OCI-LY7 (cell line): Measurements from ENCODE around the gene MAP7D1. TPM values are rescaled to one million over a fixed set of nuclear protein-coding genes. Genes with fewer than 3 reads are reported as not detected.

Experiments used
- BruUV-seq: library from RNA; stranded (reverse); fragments of 400-500 nt; replicated peaks from 2 replicates; lab custom pipeline; 2021; lab: Mats Ljungman, UMichigan
- CTCF ChIA-PET: fragments of 300-600 bp; sonication (Branson Sonifier 250); formaldehyde crosslinking; loops from one replicate; lab custom pipeline; 2022; ENCODE audit warnings: antibody characterized with exemption; ENCODE audit not compliant: unreplicated experiment; lab: Charles Lee
- POLR2A ChIA-PET: fragments of 300-600 bp; sonication (Branson Sonifier 250); formaldehyde crosslinking; loops from one replicate; lab custom pipeline; 2022; ENCODE audit warnings: antibody characterized with exemption; lab: Charles Lee
- DNase-seq: peaks from one replicate; pipeline ENCODE4 v3.0.0-alpha.2; 2015; ENCODE audit warnings: low spot score
- H2AFZ ChIP-seq: fragments of 200-600 bp; sonication (generic), shearing (Covaris generic); 2 replicates; pipeline ENCODE4 v1.6.1; 2014; ENCODE audit warnings: mild to moderate bottlenecking, antibody characterized with exemption, low read length, moderate library complexity
- H3K27ac ChIP-seq: fragments of 200-600 bp; sonication (generic); 2 replicates; pipeline ENCODE4 v1.5.1; 2014; ENCODE audit warnings: mixed run types, low read depth, mild to moderate bottlenecking, moderate library complexity, low read length, inconsistent platforms; ENCODE audit not compliant: poor library complexity, severe bottlenecking
- H3K36me3 ChIP-seq: fragments of 200-600 bp; sonication (generic); 2 replicates; pipeline ENCODE4 v1.6.1; 2014; ENCODE audit warnings: mild to moderate bottlenecking, antibody characterized with exemption, low read length, moderate library complexity, mixed read lengths; ENCODE audit not compliant: insufficient read depth
- H3K4me1 ChIP-seq: fragments of 200-600 bp; sonication (generic); 2 replicates; pipeline ENCODE4 v1.5.1; 2014; ENCODE audit warnings: mild to moderate bottlenecking, low read length; ENCODE audit not compliant: insufficient read depth, poor library complexity, severe bottlenecking
- H3K4me2 ChIP-seq: fragments of 200-600 bp; sonication (generic); 2 replicates; pipeline ENCODE4 v1.6.1; 2014; ENCODE audit warnings: mild to moderate bottlenecking, low read length
- H3K4me3 ChIP-seq: fragments of 200-600 bp; sonication (generic); 2 replicates; pipeline ENCODE4 v1.5.1; 2014; ENCODE audit warnings: mild to moderate bottlenecking, low read depth, low read length; ENCODE audit not compliant: poor library complexity, severe bottlenecking
- H3K79me2 ChIP-seq: fragments of 200-600 bp; sonication (generic); 2 replicates; pipeline ENCODE4 v1.6.1; 2016; ENCODE audit warnings: low read depth, mild to moderate bottlenecking, low read length, moderate library complexity, mixed read lengths; ENCODE audit not compliant: insufficient read depth
- H3K9me2 ChIP-seq: fragments of 200-600 bp; sonication (generic); 2 replicates; pipeline ENCODE4 v1.6.1; 2016; ENCODE audit warnings: mild to moderate bottlenecking, low read length, mixed read lengths; ENCODE audit not compliant: insufficient read depth
- H3K9me3 ChIP-seq: fragments of 200-600 bp; sonication (generic); 2 replicates; pipeline ENCODE4 v1.6.1; 2014; ENCODE audit warnings: mild to moderate bottlenecking, mixed run types, low read length, mixed read lengths
- H4K20me1 ChIP-seq: fragments of 200-600 bp; sonication (generic); 2 replicates; pipeline ENCODE4 v1.6.1; 2014; ENCODE audit warnings: mild to moderate bottlenecking, antibody characterized with exemption, low read length, moderate library complexity, mixed read lengths; ENCODE audit not compliant: insufficient read depth
- EZH2phosphoT487 ChIP-seq: fragments of 200-600 bp; sonication (generic); IDR thresholded peaks from 2 replicates; pipeline ENCODE4 v1.6.1; 2018; ENCODE audit warnings: low read depth, borderline replicate concordance, mild to moderate bottlenecking, mixed run types, antibody characterized with exemption, low read length, moderate library complexity, mixed read lengths
- intact Hi-C: fragments of 100-400 bp; cut with micrococcal nuclease; formaldehyde crosslinking; loops from one replicate; pipeline ENCODE4 v1.10.0; 2022; ENCODE audit not compliant: unreplicated experiment
- total RNA-seq, 2 experiments: library from RNA; depleted of rRNA in 1 of 2; stranded (reverse); fragments of >200 nt in 1 of 2; shearing (Covaris generic) in 1 of 2; gene quantifications; 2 replicates each; pipeline ENCODE4 v1.2.3, GENCODE V29; 2014 to 2022
- TF ChIP-seq, protein P1 (sequence below): fragments of 200-600 bp; sonication (generic); conservative IDR thresholded peaks from 2 replicates; pipeline ENCODE4 v1.5.1; 2014; ENCODE audit warnings: mild to moderate bottlenecking, antibody characterized with exemption, low read length, moderate library complexity, mixed read lengths

Gene MAP7D1
- total RNA-seq, 2 experiments from 2014 or later = 61.2 to 101 TPM

- ChIA-PET POLR2A (interaction anchor here (0.6 kb wide), 1 partner anchor 57 kb away, joined by 4 read pairs; no protein-coding TSS in a partner anchor), CTCF (interaction anchor here (0.6 to 1.6 kb wide), 5 partner anchors 23 to 164 kb away, joined by 3 to 4 read pairs (median 3); no protein-coding TSS in a partner anchor)
- H4K20me1 ChIP-seq = no peaks in the 10 kb centered on the region
- BruUV-seq = no TSS peak
- H3K9me3 ChIP-seq = no peaks in the 10 kb centered on the region
- no peaks in the 10 kb centered on the region for H3K79me2 ChIP-seq
- no peak overlapping the region for H3K4me3 ChIP-seq
- intact Hi-C loops = loop anchor here (1.0 kb wide), 1 partner anchor 35 kb away; no protein-coding TSS in a partner anchor
- no peak overlapping the region for H3K4me2 ChIP-seq
- TF ChIP-seq, protein P1, sequence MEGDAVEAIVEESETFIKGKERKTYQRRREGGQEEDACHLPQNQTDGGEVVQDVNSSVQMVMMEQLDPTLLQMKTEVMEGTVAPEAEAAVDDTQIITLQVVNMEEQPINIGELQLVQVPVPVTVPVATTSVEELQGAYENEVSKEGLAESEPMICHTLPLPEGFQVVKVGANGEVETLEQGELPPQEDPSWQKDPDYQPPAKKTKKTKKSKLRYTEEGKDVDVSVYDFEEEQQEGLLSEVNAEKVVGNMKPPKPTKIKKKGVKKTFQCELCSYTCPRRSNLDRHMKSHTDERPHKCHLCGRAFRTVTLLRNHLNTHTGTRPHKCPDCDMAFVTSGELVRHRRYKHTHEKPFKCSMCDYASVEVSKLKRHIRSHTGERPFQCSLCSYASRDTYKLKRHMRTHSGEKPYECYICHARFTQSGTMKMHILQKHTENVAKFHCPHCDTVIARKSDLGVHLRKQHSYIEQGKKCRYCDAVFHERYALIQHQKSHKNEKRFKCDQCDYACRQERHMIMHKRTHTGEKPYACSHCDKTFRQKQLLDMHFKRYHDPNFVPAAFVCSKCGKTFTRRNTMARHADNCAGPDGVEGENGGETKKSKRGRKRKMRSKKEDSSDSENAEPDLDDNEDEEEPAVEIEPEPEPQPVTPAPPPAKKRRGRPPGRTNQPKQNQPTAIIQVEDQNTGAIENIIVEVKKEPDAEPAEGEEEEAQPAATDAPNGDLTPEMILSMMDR = peak; percentile 84
- no peak for TF ChIP-seq EZH2phosphoT487
- H3K27ac ChIP-seq = no peak overlapping the region
- H3K36me3 ChIP-seq = peaks cover 38% of the 10 kb centered on the region
- DNase-seq = peak; percentile 60
- H2AFZ ChIP-seq = no peak overlapping the region
- H3K9me2 ChIP-seq = no peaks in the 10 kb centered on the region
- H3K4me1 ChIP-seq = no peaks in the 10 kb centered on the region
Observed at GRCh38 chr1:36134505-36135329, 21.2 kb upstream of the MAP7D1 start.

DNA sequence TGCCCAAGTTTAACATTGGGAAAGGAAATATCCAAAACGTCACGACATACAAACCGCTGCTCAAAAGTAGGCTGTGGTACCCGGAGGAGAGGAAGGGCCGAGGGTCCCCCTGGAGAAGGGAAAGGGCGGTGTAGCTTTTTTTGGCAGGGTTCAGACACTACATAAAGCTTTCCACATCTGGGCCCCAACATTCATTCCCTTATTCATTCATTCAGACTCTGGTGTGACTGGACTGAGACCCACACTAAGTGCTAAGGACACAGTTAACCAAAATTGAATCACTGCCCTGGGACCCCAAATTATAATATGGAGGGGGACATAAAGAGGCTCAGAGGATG, 20.7 kb upstream of the MAP7D1 start:
- intact Hi-C loops = no loop called here
- no peaks in the 10 kb centered on the region for H3K9me2 ChIP-seq
- ChIA-PET POLR2A (no interaction called here), CTCF (interaction anchor here (1.0 to 1.6 kb wide), 4 partner anchors 24 to 53 kb away, joined by 3 to 4 read pairs (median 3); no protein-coding TSS in a partner anchor)
- H3K4me1 ChIP-seq = no peaks in the 10 kb centered on the region
- TF ChIP-seq, protein P1 = no peak
- no peak for TF ChIP-seq EZH2phosphoT487
- no peak overlapping the region for H3K27ac ChIP-seq
- no TSS peak for BruUV-seq
- no peak overlapping the region for H3K4me3 ChIP-seq
- H3K9me3 ChIP-seq = no peaks in the 10 kb centered on the region
- no peaks in the 10 kb centered on the region for H3K79me2 ChIP-seq
- DNase-seq = no peak
- peaks cover 44% of the 10 kb centered on the region for H3K36me3 ChIP-seq
- H3K4me2 ChIP-seq = no peak overlapping the region
- no peak overlapping the region for H2AFZ ChIP-seq
- no peaks in the 10 kb centered on the region for H4K20me1 ChIP-seq

- no peak overlapping the region for H2AFZ ChIP-seq
- H3K4me1 ChIP-seq = no peaks in the 10 kb centered on the region
- H3K79me2 ChIP-seq = no peaks in the 10 kb centered on the region
- TF ChIP-seq, protein P1 = no peak
- TF ChIP-seq EZH2phosphoT487 = no peak
- ChIA-PET CTCF (interaction anchor here (1.0 to 1.6 kb wide), 4 partner anchors 25 to 52 kb away, joined by 3 to 4 read pairs (median 3); no protein-coding TSS in a partner anchor), POLR2A (no interaction called here)
- peaks cover 47% of the 10 kb centered on the region for H3K36me3 ChIP-seq
- H3K9me2 ChIP-seq = no peaks in the 10 kb centered on the region
- no peaks in the 10 kb centered on the region for H3K9me3 ChIP-seq
- H3K4me2 ChIP-seq = no peak overlapping the region
- H4K20me1 ChIP-seq = no peaks in the 10 kb centered on the region
- no TSS peak for BruUV-seq
- no peak overlapping the region for H3K4me3 ChIP-seq
- DNase-seq = no peak
- no peak overlapping the region for H3K27ac ChIP-seq
- intact Hi-C loops = no loop called here
Observed at GRCh38 chr1:36135796-36136195, 20.2 kb upstream of the MAP7D1 start.
